Hematopoietic multipotent progenitor cell treated with erythropoietin and hydrocortisone succinate and interleukin-3 and kit ligand, for 4 days (in vitro differentiated cells): ENCODE results near the gene EPS8L1.

Source experiments
- DNase-seq: peaks from one replicate; pipeline ENCODE4 v3.0.0-alpha.2; 2015

Gene EPS8L1

DNA sequence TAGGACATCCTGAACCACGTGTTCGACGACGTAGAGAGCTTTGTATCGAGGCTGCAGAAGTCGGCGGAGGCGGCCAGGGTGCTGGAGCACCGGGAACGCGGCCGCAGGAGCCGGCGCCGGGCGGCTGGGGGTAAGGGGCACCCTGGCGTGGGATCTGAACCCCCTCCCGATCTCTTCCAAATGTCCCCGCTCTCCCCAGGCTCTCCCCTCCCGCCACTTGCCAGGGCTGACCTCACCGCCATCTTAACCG lies 6.0 kb downstream of the EPS8L1 start:
- no peak for DNase-seq

- peak; percentile 83 for DNase-seq
These were observed 6.6 kb downstream of the EPS8L1 start for GRCh38 chr19:55082020-55082851.

DNA sequence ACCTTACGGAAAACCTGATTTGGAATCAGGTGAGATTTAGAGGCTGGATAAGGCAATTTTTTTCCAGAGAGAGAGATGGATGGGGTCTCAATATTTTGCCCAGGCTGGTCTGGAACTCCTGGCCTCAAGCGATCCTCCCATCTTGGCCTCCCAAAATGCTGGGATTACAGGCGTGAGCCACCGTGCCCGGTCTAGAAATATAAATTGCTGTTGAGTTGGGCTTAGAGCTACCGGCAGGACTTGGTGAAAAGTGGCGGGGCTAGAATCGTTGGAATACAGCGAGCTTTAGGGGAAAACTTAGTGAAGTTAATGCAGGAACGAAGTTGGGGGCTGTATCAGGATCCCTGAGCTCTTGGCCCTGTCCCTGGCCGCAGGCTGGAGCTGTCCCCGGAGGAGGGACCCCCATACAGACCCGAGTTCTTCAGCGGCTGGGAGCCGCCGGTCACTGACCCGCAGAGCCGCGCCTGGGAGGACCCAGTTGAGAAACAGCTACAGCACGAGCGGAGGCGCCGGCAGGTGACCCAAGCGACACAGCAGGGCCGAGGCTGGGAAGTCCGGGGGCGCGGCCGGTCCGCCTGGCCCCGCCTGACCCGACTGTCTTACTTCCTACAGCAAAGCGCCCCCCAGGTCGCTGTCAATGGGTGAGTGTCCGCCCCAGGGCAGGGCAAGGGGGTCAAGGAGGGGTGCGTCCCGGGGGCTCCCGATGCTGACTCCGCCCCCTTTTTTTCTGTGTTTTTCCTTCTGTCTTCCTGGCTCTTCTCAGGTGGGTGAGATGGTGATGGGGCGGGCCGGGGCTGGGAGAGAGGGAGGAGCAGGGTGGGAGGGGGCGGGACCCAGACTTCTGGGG lies 7.6 kb downstream of the EPS8L1 start:
- DNase-seq = no peak

- DNase-seq = no peak
These were observed 8.7 kb downstream of the EPS8L1 start for GRCh38 chr19:55084416-55084815.

DNA sequence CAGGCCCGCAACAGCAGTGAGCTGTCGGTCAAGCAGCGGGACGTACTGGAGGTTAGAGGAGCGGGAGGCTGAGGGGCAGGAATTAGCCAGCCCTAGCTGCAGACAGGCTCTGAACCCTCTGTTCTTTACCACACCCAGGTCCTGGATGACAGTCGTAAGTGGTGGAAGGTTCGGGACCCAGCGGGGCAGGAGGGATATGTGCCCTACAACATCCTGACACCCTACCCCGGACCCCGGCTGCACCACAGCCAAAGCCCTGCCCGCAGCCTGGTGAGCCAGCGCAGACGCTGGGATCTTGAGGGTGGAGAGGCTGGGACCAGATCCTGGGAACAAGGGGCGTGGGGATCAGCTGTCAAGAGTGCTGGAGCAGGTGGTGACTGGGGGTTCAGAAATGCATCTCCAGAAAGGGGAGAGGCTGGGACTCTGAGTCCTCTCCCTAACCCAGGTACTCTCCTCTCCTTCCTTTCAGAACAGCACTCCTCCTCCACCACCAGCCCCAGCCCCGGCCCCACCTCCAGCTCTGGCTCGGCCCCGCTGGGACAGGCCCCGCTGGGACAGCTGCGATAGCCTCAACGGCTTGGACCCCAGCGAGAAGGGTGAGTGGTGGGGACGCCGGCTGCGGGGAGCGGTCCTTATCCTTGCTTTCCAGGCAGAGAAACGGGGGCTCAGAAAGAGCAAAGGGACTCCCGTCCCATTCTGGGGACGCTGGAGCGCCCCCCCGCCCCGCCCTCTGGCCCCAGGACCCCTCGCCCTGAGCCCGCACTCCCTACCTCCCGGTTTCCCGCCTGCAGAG lies 10.4 kb downstream of the EPS8L1 start:
- DNase-seq = no peak

- DNase-seq = peak; percentile 84
These were observed 11.3 kb downstream of the EPS8L1 start for GRCh38 chr19:55086730-55087541.

DNA sequence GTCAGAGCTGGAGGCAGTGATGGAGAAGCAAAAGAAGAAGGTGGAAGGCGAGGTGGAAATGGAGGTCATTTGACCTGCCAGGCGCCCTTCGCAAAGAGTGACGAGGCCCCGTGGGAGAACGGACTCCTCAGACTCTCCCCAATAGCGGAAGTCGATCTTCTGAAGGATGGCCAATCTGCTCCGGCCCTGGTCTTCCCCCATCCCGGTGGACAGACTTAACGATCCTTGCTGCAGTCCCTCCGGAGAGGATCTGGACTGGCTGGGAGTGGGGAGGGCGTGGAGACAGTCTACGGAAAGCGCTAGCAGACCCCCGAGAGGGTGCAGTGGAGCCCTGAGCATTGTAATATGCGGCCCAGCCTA lies 11.9 kb downstream of the EPS8L1 start:
- DNase-seq = no peak

DNA sequence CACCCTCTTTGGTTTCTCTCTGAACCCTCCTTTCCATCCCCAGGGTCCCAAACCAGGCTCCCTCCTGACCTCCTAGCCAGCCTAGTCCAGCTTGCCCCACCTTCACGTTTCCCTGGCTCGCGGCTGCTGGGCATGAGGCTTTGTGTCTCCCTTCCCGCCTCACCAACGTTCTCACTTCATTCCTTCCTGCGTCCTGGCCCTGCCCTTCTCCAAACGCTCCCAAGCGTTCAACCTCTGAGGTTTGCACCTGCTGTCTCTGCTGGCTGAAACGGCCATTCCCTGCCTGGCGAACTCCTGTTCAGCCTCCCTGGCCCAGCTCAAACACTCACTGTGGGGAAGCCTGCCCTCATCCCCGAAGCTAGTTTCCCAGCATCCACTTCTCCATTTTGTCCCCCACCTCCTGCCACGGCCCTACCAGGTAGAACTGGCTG lies 12.4 kb downstream of the EPS8L1 start:
- no peak for DNase-seq

- DNase-seq = peak; percentile 89
These were observed 13.1 kb downstream of the EPS8L1 start for GRCh38 chr19:55088543-55089341.

GRCh38 chr19:55089342-55089944 lies 13.8 kb downstream of the EPS8L1 start:
- no peak for DNase-seq

DNA sequence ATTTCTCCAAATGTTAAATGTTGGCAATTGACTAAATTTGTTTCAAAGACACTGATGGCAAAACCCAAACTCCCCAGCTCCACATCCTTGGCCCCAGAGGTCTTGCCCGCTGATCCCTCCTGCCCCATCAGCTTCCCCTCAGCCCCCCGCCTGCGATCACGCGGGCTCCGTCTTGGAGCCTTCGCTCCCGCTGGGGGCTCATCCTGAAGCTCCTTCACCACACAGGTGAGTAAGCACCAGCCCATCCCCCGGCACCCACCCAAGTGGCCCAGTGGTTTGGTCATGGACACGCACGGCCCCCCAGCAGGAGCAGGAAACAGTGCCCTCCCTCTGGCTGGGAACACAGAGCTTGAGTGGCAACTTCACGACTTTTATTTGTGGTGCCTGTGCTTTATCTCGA lies 14.9 kb downstream of the EPS8L1 start:
- no peak for DNase-seq

GRCh38 chr19:55091126-55091910 lies 15.6 kb downstream of the EPS8L1 start:
- no peak for DNase-seq

GRCh38 chr19:55091955-55092354 lies 16.3 kb downstream of the EPS8L1 start:
- no peak for DNase-seq

DNA sequence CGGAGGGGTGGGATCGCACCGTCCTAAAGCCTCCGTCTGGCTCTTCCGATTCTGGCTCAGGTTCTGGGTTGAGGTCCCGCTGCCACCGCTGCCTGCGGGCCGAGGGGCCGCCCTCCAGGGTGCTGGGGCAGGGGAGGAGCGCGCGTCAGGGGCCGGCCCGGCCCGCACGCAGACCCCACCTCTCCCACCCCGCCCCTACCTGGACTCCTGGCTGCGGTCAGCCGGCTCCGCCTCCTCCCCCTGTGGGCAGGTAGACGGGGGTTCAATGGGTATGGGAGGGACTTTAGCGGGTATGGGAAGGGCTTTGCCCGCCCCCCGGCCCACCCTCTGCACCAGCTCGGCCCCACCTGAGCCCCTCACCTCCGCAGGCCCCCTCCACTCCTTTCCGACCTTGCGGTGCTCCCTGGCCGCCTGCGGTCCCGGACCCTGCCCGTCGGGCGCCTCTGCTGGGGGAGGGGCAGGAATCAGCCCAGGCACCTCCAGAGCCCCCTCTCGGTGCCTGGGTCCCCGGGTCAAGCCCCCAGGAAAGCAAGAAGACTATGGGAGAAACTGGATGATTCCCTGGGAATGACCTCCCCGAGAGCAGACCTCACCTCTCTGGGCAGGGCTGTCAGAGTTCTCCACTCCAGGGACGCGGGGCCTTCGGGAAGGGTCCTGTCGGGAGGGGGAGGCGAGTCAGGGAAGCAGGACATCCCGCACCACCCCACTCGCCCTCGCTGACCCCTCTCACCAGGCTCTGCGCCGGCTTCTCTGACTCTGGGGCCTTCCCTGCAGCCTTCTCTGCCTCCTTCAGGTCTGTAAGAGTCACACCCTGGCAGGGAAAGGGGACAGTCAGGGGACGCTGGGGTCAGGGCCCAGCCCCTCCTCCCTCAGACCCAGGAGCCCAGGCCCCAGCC lies 17.0 kb downstream of the EPS8L1 start:
- DNase-seq = no peak

DNA sequence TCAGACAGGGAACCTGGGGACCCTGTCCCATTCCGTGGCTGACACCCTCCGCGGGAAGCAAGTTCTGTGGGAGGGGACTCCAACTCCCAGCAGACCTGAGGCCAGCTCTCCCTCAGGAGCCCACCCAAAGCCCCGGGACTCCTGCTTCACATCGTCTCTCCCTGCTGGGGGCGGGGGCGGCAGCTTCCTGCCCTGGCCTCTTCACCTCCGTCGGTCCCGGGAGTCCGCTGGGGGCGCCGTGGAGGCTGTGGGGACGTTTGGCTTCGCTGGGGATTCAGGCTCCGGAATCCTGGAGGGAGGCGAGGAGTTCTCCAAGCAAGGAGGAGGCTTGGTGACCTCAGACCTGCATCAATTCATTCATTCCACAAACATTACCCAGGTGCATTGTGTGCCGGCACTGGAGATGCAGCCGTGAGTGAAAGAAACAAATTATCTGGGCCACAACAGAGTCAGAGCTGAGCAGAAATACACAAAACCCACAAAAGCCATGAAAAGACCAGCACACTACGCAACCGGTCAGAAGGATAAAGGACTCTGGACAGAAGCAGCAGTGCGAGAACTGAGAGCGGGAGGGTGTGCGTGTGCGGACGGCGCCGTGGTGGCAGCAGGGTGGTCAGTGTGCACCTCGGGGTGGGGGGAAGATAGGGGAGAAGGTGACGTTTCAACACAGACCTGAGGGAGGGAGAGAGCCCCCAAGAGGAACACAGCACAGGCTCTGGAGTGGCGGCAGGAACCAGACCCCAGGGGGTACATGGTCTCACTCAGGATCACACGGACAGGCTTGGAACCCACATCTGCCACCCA lies 19.0 kb downstream of the EPS8L1 start:
- DNase-seq = no peak

GRCh38 chr19:55095260-55096060 lies 19.8 kb downstream of the EPS8L1 start:
- peak; percentile 45 for DNase-seq

GRCh38 chr19:55096061-55096701 lies 20.5 kb downstream of the EPS8L1 start:
- DNase-seq = no peak
